HepG2 (cell line): Measurements from ENCODE around the gene DDHD1. TPM values are rescaled to one million over a fixed set of nuclear protein-coding genes. Genes with fewer than 3 reads are reported as not detected.
A peak's percentile ranks its signal among the peaks of the same experiment; 100 is the strongest.

ENCODE experiments used
- AGO2 ChIP-seq: fragments of 200-400 bp; formaldehyde crosslinking; optimal IDR thresholded peaks from 2 replicates; pipeline ENCODE3; 2017; ENCODE audit warnings: mild to moderate bottlenecking, low read depth, low read length, moderate library complexity
- EZH2 ChIP-seq: conservative IDR thresholded peaks from 2 replicates; pipeline ENCODE4 v1.6.1; 2012; ENCODE audit warnings: mild to moderate bottlenecking, low read depth, low read length, moderate library complexity
- GATA4 ChIP-seq: sonication (generic); IDR thresholded peaks from 2 replicates; pipeline ENCODE4 v1.6.1; 2016; ENCODE audit warnings: antibody characterized with exemption, low read depth, borderline replicate concordance
- IKZF1 ChIP-seq: fragments of 450-650 bp; IDR thresholded peaks from 2 replicates; pipeline ENCODE4 v1.7.1; 2016
- IKZF4 ChIP-seq: sonication (generic); formaldehyde crosslinking; IDR thresholded peaks from 2 replicates; pipeline ENCODE4 v1.5.1; 2020; ENCODE audit warnings: borderline replicate concordance, mild to moderate bottlenecking, low read depth, missing genetic modification reagents; ENCODE audit errors: not compliant biosample characterization
- MAZ ChIP-seq, 2 experiments: sonication (generic) in 1 of 2; formaldehyde crosslinking in 1 of 2; IDR thresholded peaks; 2 replicates each; pipeline versions ENCODE4 v1.5.0 to v1.6.1; 2012 to 2020; ENCODE audit warnings: low read depth in 2 of 2, mild to moderate bottlenecking in 2 of 2, borderline replicate concordance in 1 of 2, improper control_type of control experiment in 1 of 2, low read length in 1 of 2, missing genetic modification reagents in 1 of 2, moderate library complexity in 1 of 2
- MED8 ChIP-seq: sonication (generic); formaldehyde crosslinking; IDR thresholded peaks from 2 replicates; pipeline ENCODE4 v1.8.1; 2023; ENCODE audit warnings: mild to moderate bottlenecking, missing genetic modification reagents; ENCODE audit not compliant: insufficient replicate concordance
- NFYB ChIP-seq: sonication (generic); formaldehyde crosslinking; IDR thresholded peaks from 2 replicates; pipeline ENCODE4 v1.4.0; 2020; ENCODE audit warnings: missing genetic modification reagents
- PITX1 ChIP-seq: sonication (generic); formaldehyde crosslinking; IDR thresholded peaks from 2 replicates; pipeline ENCODE4 v1.5.1; 2020; ENCODE audit warnings: mild to moderate bottlenecking, missing genetic modification reagents
- SCMH1 ChIP-seq: sonication (generic); formaldehyde crosslinking; IDR thresholded peaks from 2 replicates; pipeline ENCODE4 v1.9.0; 2021; ENCODE audit warnings: missing genetic modification reagents, mild to moderate bottlenecking, borderline replicate concordance
- TBX2 ChIP-seq: sonication (generic); formaldehyde crosslinking; IDR thresholded peaks from 2 replicates; pipeline ENCODE4 v1.5.0; 2020; ENCODE audit warnings: missing genetic modification reagents, mild to moderate bottlenecking, borderline replicate concordance
- ZMYM2 ChIP-seq: sonication (generic); formaldehyde crosslinking; IDR thresholded peaks from 2 replicates; pipeline ENCODE4 v1.8.0; 2022; ENCODE audit warnings: mild to moderate bottlenecking, missing genetic modification reagents
- ZNF589 ChIP-seq: sonication (generic); formaldehyde crosslinking; conservative IDR thresholded peaks from 2 replicates; pipeline ENCODE4 v1.8.0; 2022; ENCODE audit warnings: mild to moderate bottlenecking, moderate library complexity, missing genetic modification reagents
- ZNF644 ChIP-seq: IDR thresholded peaks from 2 replicates; pipeline ENCODE4 v1.6.1; 2016; ENCODE audit warnings: low read depth
- ZUFSP ChIP-seq: sonication (generic); formaldehyde crosslinking; IDR thresholded peaks from 2 replicates; pipeline ENCODE4 v1.9.0; 2021; ENCODE audit warnings: missing genetic modification reagents, mild to moderate bottlenecking, borderline replicate concordance
- polyA plus RNA-seq, 8 experiments: library from polyadenylated mRNA; depleted of rRNA in 3 of 8; stranded (reverse) in 7 of 8; unstranded in 1 of 8; fragments of >200 nt; fragmentation: Illumina TruSeq in 4 of 8; extraction: Trizol in 4 of 8; gene quantifications; 2 replicates each; pipeline versions ENCODE4 v1.2.1 to v1.2.3, GENCODE V29; 2011 to 2016; ENCODE audit warnings: low read depth in 4 of 8, missing spikeins in 1 of 8, mixed read lengths in 1 of 8; ENCODE audit not compliant: insufficient read depth in 1 of 8
- total RNA-seq, 5 experiments: library from RNA; depleted of rRNA; stranded (reverse); fragments of >200 nt; fragmentation: Illumina TruSeq; extraction: Trizol; gene quantifications; 2 replicates each; pipeline ENCODE4 v1.2.3, GENCODE V29; 2016; ENCODE audit warnings: low read depth in 1 of 5
- TF ChIP-seq, protein P1 (sequence below): sonication (generic); formaldehyde crosslinking; IDR thresholded peaks from 2 replicates; pipeline ENCODE4 v1.4.0; 2020; ENCODE audit warnings: missing genetic modification reagents, borderline replicate concordance
- TF ChIP-seq, protein P2 (sequence below): sonication (generic); formaldehyde crosslinking; IDR thresholded peaks from 2 replicates; pipeline ENCODE4 v1.4.0; 2020; ENCODE audit warnings: missing genetic modification reagents; ENCODE audit errors: not compliant biosample characterization

The DDHD1 gene
- total and polyA plus RNA-seq, 2 of the 13 experiments (the other 11 are each of a cell fraction or from before 2014, with no cell fraction given): 4.6 to 8.3 TPM

- TF ChIP-seq MAZ (IDR thresholded peaks at IDR 0.05; ENCODE audit: borderline replicate concordance, low read depth, low read length) (peak; percentile 45; the same call in 1 of the 2 replicates), MAZ (CRISPR knock-in tag; IDR thresholded peaks at IDR 0.05; ENCODE audit: low read depth) (no peak), EZH2 (no peak), ZNF589 (CRISPR knock-in tag) (peak; percentile 59; the same call in 1 of the 2 replicates), ZMYM2 (CRISPR knock-in tag) (no peak), AGO2 (no peak), PITX1 (no peak), MED8 (CRISPR knock-in tag) (no peak), ZUFSP (CRISPR knock-in tag) (no peak), SCMH1 (no peak), NFYB (CRISPR knock-in tag) (no peak), IKZF1 (no peak), ZNF644 (CRISPR knock-in tag) (no peak), GATA4 (no peak), IKZF4 (CRISPR knock-in tag) (no peak), TBX2 (CRISPR knock-in tag) (no peak)
- TF ChIP-seq, protein P1, sequence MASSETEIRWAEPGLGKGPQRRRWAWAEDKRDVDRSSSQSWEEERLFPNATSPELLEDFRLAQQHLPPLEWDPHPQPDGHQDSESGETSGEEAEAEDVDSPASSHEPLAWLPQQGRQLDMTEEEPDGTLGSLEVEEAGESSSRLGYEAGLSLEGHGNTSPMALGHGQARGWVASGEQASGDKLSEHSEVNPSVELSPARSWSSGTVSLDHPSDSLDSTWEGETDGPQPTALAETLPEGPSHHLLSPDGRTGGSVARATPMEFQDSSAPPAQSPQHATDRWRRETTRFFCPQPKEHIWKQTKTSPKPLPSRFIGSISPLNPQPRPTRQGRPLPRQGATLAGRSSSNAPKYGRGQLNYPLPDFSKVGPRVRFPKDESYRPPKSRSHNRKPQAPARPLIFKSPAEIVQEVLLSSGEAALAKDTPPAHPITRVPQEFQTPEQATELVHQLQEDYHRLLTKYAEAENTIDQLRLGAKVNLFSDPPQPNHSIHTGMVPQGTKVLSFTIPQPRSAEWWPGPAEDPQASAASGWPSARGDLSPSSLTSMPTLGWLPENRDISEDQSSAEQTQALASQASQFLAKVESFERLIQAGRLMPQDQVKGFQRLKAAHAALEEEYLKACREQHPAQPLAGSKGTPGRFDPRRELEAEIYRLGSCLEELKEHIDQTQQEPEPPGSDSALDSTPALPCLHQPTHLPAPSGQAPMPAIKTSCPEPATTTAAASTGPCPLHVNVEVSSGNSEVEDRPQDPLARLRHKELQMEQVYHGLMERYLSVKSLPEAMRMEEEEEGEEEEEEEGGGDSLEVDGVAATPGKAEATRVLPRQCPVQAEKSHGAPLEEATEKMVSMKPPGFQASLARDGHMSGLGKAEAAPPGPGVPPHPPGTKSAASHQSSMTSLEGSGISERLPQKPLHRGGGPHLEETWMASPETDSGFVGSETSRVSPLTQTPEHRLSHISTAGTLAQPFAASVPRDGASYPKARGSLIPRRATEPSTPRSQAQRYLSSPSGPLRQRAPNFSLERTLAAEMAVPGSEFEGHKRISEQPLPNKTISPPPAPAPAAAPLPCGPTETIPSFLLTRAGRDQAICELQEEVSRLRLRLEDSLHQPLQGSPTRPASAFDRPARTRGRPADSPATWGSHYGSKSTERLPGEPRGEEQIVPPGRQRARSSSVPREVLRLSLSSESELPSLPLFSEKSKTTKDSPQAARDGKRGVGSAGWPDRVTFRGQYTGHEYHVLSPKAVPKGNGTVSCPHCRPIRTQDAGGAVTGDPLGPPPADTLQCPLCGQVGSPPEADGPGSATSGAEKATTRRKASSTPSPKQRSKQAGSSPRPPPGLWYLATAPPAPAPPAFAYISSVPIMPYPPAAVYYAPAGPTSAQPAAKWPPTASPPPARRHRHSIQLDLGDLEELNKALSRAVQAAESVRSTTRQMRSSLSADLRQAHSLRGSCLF (CRISPR knock-in tag): no peak
- TF ChIP-seq, protein P2, sequence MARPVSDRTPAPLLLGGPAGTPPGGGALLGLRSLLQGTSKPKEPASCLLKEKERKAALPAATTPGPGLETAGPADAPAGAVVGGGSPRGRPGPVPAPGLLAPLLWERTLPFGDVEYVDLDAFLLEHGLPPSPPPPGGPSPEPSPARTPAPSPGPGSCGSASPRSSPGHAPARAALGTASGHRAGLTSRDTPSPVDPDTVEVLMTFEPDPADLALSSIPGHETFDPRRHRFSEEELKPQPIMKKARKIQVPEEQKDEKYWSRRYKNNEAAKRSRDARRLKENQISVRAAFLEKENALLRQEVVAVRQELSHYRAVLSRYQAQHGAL: no peak
Observed at GRCh38 chr14:53152887-53153701, at the start of gene DDHD1 (continued).
